Measurements from ENCODE around the gene CRIP2.

The CRIP2 gene

DNA sequence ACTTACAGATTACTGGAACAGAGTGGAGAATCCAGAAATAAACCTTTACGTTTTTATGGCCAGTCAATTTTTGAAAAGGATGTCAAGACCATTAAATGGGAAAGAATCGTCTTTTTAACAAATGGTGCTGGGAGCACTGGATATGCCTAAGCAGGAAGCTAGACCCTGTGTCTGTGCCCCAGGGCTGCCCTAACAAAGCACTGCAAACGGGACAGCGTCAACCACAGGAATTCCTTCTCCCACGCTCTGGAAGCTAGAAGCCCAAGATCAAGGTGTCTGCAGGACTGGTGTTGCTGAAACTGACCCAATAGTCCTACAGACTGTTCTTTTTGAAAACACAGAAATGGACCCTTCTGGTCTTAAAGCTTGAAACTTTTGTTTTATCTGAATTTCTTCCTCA, 42.5 kb downstream of the CRIP2 start:
- DNase-seq (ENCODE audit: extremely low read depth, insufficient read length), result no peak
- Histone ChIP-seq H3K4me3 (replicated peaks; ENCODE audit: low read depth, low read length) (no peak overlapping the region), H3K27me3 (replicated peaks; ENCODE audit: control insufficient read depth, insufficient read depth, low read length) (no peaks in the 10 kb centered on the region), H3K36me3 (ENCODE audit: control insufficient read depth, insufficient read depth, low read length) (no peaks in the 10 kb centered on the region)
- TF ChIP-seq, protein P1, sequence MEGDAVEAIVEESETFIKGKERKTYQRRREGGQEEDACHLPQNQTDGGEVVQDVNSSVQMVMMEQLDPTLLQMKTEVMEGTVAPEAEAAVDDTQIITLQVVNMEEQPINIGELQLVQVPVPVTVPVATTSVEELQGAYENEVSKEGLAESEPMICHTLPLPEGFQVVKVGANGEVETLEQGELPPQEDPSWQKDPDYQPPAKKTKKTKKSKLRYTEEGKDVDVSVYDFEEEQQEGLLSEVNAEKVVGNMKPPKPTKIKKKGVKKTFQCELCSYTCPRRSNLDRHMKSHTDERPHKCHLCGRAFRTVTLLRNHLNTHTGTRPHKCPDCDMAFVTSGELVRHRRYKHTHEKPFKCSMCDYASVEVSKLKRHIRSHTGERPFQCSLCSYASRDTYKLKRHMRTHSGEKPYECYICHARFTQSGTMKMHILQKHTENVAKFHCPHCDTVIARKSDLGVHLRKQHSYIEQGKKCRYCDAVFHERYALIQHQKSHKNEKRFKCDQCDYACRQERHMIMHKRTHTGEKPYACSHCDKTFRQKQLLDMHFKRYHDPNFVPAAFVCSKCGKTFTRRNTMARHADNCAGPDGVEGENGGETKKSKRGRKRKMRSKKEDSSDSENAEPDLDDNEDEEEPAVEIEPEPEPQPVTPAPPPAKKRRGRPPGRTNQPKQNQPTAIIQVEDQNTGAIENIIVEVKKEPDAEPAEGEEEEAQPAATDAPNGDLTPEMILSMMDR (IDR thresholded peaks at IDR 0.05; ENCODE audit: insufficient read depth, low read length, poor library complexity, severe bottlenecking), result no peak

DNA sequence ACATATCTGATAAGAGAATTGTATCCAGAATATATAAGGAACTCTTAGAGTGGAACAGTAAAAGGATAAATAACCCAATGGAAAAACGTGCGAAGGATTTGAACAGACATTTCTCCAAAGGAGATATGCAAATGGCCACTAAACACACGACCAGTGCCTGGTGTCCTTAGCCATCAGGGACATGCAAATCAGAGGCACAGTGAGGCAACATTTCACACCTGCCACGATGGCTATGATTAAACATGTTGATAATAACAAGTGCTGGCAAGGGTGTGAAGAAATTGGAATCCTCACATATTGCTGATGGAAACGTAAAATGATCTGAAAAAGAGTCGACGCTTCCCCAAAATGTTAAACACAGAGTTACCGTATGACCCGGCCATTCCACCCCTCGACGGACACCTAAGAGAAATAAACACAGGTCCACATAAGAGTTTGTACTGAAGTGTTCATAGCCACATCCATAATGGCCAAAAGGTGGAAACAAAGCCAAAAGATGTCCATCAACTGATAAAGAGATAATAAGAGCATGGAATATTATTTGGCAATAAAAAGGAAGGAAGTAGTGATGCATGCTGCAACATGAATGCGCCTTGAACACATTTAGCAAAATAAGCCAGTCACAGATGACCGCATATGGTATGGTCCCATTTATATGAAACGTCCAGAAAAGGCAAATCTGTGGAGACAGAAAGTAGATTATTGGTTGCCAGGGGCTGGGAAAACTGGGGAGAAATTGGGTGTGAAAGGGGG, 45.5 kb downstream of the CRIP2 start:
- DNase-seq (ENCODE audit: extremely low read depth, insufficient read length), result no peak
- Histone ChIP-seq H3K36me3 (ENCODE audit: control insufficient read depth, insufficient read depth, low read length) (no peaks in the 10 kb centered on the region), H3K4me3 (replicated peaks; ENCODE audit: low read depth, low read length) (no peak overlapping the region), H3K27me3 (replicated peaks; ENCODE audit: control insufficient read depth, insufficient read depth, low read length) (no peaks in the 10 kb centered on the region)
- TF ChIP-seq, protein P1 (IDR thresholded peaks at IDR 0.05; ENCODE audit: insufficient read depth, low read length, poor library complexity, severe bottlenecking), result no peak

DNA sequence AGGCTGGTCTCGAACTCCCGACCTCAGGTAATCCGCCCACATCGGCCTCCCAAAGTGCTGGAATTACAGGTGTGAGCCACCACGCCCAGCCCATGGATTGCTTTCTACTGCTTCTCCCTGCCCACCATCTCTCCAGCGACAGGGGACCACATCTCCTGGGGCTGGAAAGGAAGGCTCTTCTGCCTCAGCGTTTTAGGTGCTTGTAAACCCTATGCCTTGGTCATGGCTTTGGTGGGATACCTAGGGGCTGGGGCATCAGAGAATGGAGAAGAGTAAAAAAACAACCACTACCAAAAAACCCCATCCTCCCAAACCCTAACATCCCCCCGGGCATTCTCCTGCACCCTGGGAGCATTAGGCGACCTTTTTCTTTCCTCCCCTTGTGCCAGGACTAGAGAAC, 50.7 kb downstream of the CRIP2 start:
- no peak for DNase-seq (ENCODE audit: extremely low read depth, insufficient read length)
- no peak overlapping the region for H3K4me3 ChIP-seq (replicated peaks; ENCODE audit: low read depth, low read length)
- H3K36me3 ChIP-seq (ENCODE audit: control insufficient read depth, insufficient read depth, low read length), result no peaks in the 10 kb centered on the region
- peaks cover 2% of the 10 kb centered on the region for H3K27me3 ChIP-seq (replicated peaks; ENCODE audit: control insufficient read depth, insufficient read depth, low read length)
- TF ChIP-seq, protein P1 (IDR thresholded peaks at IDR 0.05; ENCODE audit: insufficient read depth, low read length, poor library complexity, severe bottlenecking), result no peak

DNA sequence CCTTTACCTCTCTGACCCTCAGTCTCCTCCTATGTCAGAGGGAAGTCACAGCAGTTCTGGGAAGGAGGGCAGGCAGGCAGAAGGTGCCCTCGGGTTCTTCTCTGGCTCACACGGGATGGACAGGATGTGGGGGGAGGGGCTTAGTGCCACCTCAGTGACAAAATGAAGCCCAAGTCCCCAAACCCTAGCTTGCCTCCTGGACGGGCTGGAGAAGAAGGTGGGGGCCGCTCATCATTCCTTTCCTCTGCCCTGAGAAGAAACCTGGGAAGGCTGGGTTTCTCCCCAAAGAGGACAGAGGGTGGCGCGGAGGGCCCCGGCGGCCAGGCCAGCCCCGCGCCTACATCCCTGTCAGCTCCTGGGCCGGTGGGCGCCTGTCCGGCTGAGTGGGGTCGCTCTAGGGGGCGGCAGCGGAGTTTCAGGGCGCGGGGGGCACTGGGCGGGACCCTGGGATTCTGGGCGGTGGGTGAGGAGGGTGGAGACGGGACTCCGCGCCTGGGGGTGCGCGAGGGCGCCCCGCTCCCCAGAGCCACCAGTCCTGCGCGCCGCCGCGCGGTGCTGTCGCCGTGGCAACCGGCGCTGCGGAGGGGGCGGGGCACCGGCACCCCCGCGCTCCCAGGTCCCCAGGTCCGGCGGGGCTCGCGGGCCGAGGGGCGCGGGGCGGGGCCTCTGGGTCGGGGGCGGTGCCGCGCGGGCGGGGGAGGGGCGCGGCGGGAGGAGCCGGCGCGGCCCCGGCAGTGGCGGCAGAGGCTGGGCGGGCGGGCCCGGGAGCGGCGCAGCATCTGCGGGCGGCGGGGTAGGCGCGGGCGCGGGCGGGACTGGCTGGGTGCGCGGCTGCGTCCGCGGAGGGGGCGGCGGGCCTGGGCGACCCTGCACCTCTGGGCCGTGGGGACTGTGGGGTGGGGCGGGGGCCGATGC, 51.5 kb downstream of the CRIP2 start, which contains the start of gene TMEM121:
Gene TMEM121 (plus strand): TSS at position 723 of the 915 bp plus-strand sequence. CDS start 2,252 bp downstream, outside the sequence.
- H3K4me3 ChIP-seq (replicated peaks; ENCODE audit: low read depth, low read length), result peak within 1 kb of the TSS; percentile 31
- H3K27me3 ChIP-seq (replicated peaks; ENCODE audit: control insufficient read depth, insufficient read depth, low read length), result peaks cover 2% of the 10 kb centered on the region
- DNase-seq (ENCODE audit: extremely low read depth, insufficient read length), result no peak
- no peaks in the 10 kb centered on the region for H3K36me3 ChIP-seq (ENCODE audit: control insufficient read depth, insufficient read depth, low read length)
- TF ChIP-seq, protein P1 (IDR thresholded peaks at IDR 0.05; ENCODE audit: insufficient read depth, low read length, poor library complexity, severe bottlenecking), result no peak

DNA sequence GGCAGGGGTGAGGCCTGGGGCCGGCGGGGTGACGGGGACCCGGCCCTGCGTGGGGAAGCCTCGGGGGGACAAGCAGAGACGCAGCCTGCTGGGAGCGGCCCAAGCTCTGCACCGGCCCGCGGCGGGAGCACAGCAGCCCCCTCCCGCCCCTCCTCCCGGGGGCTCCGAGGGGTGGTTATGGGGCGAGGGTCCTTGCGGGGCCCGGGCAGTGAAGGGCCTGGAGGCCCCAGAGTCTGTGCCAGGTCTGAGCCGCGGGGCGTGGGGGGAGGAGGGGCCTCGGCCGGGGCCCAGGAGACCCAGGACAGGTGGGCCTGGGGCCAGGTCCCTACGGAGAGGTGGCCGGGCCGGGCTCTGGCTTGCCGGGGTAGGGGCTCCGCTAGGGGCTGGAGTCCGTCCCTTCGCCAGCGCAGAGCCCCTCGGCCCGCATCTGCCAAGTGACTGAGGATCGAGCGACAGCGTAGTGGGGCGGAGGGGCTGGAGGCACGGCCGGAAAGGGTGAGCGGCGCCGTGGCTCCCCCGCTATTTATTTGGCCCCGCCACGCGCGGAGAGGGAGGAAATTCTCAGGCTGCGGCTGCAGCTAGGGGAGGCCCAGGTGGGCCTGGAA, 52.3 kb downstream of the CRIP2 start:
- Histone ChIP-seq H3K4me3 (replicated peaks; ENCODE audit: low read depth, low read length) (peak overlapping the region; percentile 31), H3K36me3 (ENCODE audit: control insufficient read depth, insufficient read depth, low read length) (no peaks in the 10 kb centered on the region), H3K27me3 (replicated peaks; ENCODE audit: control insufficient read depth, insufficient read depth, low read length) (peaks cover 2% of the 10 kb centered on the region)
- TF ChIP-seq, protein P1 (IDR thresholded peaks at IDR 0.05; ENCODE audit: insufficient read depth, low read length, poor library complexity, severe bottlenecking), result no peak
- no peak for DNase-seq (ENCODE audit: extremely low read depth, insufficient read length)

Data from GM06990 (cell line).